Measurements from ENCODE around the gene ATP6V0D1. TPM values are rescaled to one million over a fixed set of nuclear protein-coding genes. Genes with fewer than 3 reads are reported as not detected.

ATP6V0D1 gene
- total RNA-seq, 1 experiment from 2014 or later, result 43.0 TPM

DNA sequence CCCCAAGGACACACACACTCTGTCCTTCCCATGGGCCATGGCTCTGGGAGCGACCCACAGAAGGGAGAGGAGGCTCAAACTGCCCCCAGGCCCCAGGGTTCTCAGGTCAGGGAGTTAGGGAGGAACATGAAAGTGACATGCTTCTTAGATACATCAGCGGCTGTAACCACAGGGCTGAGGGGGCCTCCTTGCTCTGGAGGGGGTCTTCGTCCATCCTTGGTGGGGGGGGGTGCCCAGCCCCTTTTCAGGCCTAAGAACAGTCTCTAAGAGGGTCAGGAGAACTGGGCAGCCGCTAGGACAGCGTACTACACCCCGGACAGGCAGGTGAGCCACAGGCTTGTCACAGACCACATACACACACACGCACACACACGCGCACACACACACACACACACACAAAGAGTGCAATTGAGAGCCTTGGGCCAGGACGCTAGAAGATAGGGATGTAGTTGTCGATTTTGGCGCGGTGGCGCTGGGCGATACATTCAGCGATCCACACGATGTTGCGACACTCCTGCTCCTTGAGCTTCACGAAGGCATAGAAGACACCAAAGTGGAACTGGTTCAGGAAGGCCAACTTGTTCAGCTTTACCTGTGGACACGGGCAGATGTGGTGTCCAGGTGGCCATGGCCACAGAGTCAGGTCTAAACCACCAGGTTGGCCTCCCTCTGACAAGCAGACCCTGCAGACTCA is 42.7 kb downstream of the ATP6V0D1 start:
- DNase-seq, result no peak
- Histone ChIP-seq H3T11ph (ENCODE audit: low read length) (no peak overlapping the region), H2BK15ac (ENCODE audit: low read depth, low read length) (no peak overlapping the region), H2AK5ac (ENCODE audit: insufficient read length, low read length) (no peak overlapping the region), H3K79me2 (ENCODE audit: insufficient read depth, low read length) (no peaks in the 10 kb centered on the region; the same call in 1 of the 2 replicates), H3K4me1 (ENCODE audit: insufficient read depth, low read length) (no peaks in the 10 kb centered on the region; the same call in 1 of the 2 replicates), H2BK120ac (ENCODE audit: low read depth, low read length, poor library complexity, severe bottlenecking) (no peak overlapping the region), H3K23me2 (ENCODE audit: insufficient read length, low read depth, low read length, poor library complexity, severe bottlenecking) (no peaks in the 10 kb centered on the region), H2BK5ac (ENCODE audit: insufficient read length, low read length) (no peak overlapping the region), H3K18ac (ENCODE audit: insufficient read length, low read depth, low read length) (no peak overlapping the region), H3K56ac (ENCODE audit: insufficient read length, low read depth, low read length) (no peak overlapping the region), H4K8ac (replicated peaks; ENCODE audit: insufficient read length, low read depth, low read length) (no peak overlapping the region), H2AFZ (ENCODE audit: low read length) (no peak overlapping the region), H4K91ac (ENCODE audit: insufficient read length, low read depth, low read length) (no peak overlapping the region), H3K4me2 (ENCODE audit: insufficient read depth, insufficient read length, low read length) (no peak overlapping the region), H2BK12ac (ENCODE audit: insufficient read length, low read depth, low read length) (no peak overlapping the region), H3K27me3 (ENCODE audit: insufficient read depth, low read length) (no peaks in the 10 kb centered on the region), H3K14ac (ENCODE audit: insufficient read depth, low read length) (no peak overlapping the region), H3K79me1 (ENCODE audit: insufficient read depth, low read depth, low read length, poor library complexity, severe bottlenecking) (no peaks in the 10 kb centered on the region), H3K27ac (ENCODE audit: insufficient read length, low read depth, low read length) (no peak overlapping the region), H3K4ac (ENCODE audit: low read depth, low read length) (no peak overlapping the region), H3K9me3 (ENCODE audit: control insufficient read depth, low read depth, low read length) (no peaks in the 10 kb centered on the region), H2BK20ac (ENCODE audit: low read depth, low read length, poor library complexity, severe bottlenecking) (no peak overlapping the region), H4K20me1 (ENCODE audit: control insufficient read depth, insufficient read depth, insufficient read length) (no peaks in the 10 kb centered on the region), H4K5ac (ENCODE audit: insufficient read length, low read depth, low read length) (no peak overlapping the region), H3K9ac (ENCODE audit: extremely low read depth, insufficient read length, low read length) (no peak overlapping the region), H3K23ac (ENCODE audit: insufficient read length, low read depth, low read length) (no peak overlapping the region)
- WGBS (ENCODE audit: extremely low coverage, insufficient read length, low lambda C conversion rate), result no CpG with 5 or more reads among the region's 20 CpGs
- Mint-ChIP-seq H3K27me3 (ENCODE audit: low read depth) (no peaks in the 10 kb centered on the region; the same call in 1 of the 2 replicates), H3K4me1 (peaks cover 17 to 18% of the 10 kb centered on the region in 2 experiments), H3K36me3 (ENCODE audit: insufficient read depth in 1 of 3, low read depth in 3 of 3) (peaks cover 10 to 34% (median 22%) of the 10 kb centered on the region in 3 experiments), H3K27ac (no peak overlapping the region; a peak in 3 of 7 replicates), H3K9me3 (no peaks in the 10 kb centered on the region), H3K4me3 (no peak overlapping the region; a peak in 1 of 5 replicates)
- TF ChIP-seq, protein P1, sequence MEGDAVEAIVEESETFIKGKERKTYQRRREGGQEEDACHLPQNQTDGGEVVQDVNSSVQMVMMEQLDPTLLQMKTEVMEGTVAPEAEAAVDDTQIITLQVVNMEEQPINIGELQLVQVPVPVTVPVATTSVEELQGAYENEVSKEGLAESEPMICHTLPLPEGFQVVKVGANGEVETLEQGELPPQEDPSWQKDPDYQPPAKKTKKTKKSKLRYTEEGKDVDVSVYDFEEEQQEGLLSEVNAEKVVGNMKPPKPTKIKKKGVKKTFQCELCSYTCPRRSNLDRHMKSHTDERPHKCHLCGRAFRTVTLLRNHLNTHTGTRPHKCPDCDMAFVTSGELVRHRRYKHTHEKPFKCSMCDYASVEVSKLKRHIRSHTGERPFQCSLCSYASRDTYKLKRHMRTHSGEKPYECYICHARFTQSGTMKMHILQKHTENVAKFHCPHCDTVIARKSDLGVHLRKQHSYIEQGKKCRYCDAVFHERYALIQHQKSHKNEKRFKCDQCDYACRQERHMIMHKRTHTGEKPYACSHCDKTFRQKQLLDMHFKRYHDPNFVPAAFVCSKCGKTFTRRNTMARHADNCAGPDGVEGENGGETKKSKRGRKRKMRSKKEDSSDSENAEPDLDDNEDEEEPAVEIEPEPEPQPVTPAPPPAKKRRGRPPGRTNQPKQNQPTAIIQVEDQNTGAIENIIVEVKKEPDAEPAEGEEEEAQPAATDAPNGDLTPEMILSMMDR (conservative IDR thresholded peaks at IDR 0.05), result no peak

Measured in H9 (cell line).